Retinal pigment epithelial cell (primary cell): ENCODE measurements around the gene SCT.

Experiments used
- DNase-seq: peaks from one replicate; pipeline ENCODE4 v3.0.0-alpha.2; 2010; ENCODE audit warnings: low read depth
- H3K4me3 ChIP-seq: 2 replicates; pipeline ENCODE4 v1.5.1; 2011; ENCODE audit warnings: mild to moderate bottlenecking, low read length, control low read depth, moderate library complexity
- CTCF ChIP-seq: conservative IDR thresholded peaks from 2 replicates; pipeline ENCODE4 v1.5.1; 2011; ENCODE audit warnings: low read depth, low read length, control low read depth, inconsistent platforms

SCT gene

GRCh38 chr11:611001-611996 lies 15.7 kb downstream of the SCT start:
- TF ChIP-seq CTCF: no peak
- H3K4me3 ChIP-seq: no peak overlapping the region
- DNase-seq: no peak

- no peak for DNase-seq
- TF ChIP-seq CTCF: no peak
- no peak overlapping the region for H3K4me3 ChIP-seq
These were observed 16.7 kb downstream of the SCT start for GRCh38 chr11:610146-610801.

GRCh38 chr11:609341-609811 lies 17.6 kb downstream of the SCT start:
- DNase-seq: no peak
- no peak overlapping the region for H3K4me3 ChIP-seq
- no peak for TF ChIP-seq CTCF

DNA sequence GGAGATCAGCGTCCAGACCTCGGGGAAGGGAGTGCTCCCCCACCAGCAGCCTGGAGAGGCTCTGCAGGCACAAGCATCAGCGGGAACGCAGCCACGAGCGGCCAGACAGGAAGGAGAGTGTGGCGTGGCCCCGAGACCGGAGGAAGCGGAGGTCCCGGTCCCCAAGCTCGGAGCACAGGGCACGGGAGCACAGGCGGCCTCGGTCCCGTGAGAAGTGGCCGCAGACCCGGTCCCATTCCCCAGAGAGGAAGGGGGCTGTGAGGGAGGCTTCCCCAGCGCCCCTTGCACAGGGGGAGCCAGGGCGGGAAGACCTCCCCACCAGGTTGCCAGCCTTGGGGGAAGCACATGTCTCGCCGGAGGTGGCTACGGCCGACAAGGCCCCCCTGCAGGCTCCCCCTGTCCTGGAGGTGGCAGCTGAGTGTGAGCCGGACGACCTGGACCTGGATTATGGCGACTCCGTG lies 18.2 kb downstream of the SCT start:
- DNase-seq: no peak
- H3K4me3 ChIP-seq: no peak overlapping the region
- TF ChIP-seq CTCF: no peak

DNA sequence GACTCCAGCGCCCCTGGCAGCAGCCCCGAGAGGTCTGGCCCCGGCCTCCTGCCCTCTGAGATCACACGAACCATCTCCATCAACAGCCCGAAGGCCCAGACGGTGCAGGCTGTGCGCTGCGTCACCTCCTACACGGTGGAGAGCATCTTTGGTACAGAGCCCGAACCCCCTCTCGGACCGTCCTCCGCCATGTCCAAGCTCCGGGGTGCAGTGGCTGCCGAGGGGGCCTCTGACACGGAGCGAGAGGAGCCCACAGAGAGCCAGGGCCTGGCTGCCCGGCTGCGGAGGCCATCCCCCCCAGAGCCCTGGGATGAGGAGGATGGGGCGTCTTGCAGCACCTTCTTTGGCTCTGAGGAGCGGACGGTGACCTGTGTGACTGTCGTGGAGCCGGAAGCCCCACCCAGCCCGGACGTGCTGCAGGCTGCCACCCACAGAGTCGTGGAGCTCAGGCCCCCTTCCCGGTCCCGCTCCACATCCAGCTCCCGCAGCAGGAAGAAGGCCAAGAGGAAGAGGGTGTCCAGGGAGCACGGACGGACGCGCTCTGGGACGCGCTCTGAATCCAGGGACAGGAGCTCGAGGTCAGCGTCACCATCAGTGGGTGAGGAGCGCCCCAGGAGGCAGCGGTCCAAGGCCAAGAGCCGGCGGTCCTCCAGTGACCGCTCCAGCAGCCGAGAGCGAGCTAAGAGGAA lies 18.9 kb downstream of the SCT start:
- no peak for TF ChIP-seq CTCF
- no peak overlapping the region for H3K4me3 ChIP-seq
- no peak for DNase-seq

GRCh38 chr11:607020-607780 lies 19.8 kb downstream of the SCT start:
- H3K4me3 ChIP-seq: no peak overlapping the region
- TF ChIP-seq CTCF: no peak
- DNase-seq: no peak
